ENCODE data around the gene HPX.

The HPX gene, protein sequence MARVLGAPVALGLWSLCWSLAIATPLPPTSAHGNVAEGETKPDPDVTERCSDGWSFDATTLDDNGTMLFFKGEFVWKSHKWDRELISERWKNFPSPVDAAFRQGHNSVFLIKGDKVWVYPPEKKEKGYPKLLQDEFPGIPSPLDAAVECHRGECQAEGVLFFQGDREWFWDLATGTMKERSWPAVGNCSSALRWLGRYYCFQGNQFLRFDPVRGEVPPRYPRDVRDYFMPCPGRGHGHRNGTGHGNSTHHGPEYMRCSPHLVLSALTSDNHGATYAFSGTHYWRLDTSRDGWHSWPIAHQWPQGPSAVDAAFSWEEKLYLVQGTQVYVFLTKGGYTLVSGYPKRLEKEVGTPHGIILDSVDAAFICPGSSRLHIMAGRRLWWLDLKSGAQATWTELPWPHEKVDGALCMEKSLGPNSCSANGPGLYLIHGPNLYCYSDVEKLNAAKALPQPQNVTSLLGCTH

DNA sequence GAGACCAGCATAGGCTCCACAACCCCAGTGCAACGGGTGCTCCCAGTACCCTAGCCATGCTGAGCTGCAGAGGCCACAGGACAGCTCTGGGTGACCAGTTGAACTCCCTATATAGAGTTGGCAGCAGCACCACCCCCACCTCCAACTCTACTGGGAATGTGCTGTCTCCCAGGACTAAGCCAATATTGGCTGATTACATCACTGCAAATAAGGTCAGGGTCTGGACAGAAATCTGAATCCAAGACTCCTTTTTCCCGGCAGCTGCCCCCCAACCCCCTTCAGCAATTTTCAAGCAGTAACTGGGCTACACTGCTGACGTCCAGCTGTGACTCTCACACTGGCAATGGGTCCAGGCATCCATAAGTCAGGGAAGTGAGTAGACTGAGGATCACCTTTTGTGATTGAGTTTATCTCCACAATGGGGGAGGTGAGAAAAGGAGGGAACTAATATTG, at the start of gene HPX:
Gene HPX, minus strand, starts transcription at position 82 of the 453 bp plus-strand sequence. Its CDS starts 24 bp downstream, at position 58.
- no peak for DNase-seq

DNA sequence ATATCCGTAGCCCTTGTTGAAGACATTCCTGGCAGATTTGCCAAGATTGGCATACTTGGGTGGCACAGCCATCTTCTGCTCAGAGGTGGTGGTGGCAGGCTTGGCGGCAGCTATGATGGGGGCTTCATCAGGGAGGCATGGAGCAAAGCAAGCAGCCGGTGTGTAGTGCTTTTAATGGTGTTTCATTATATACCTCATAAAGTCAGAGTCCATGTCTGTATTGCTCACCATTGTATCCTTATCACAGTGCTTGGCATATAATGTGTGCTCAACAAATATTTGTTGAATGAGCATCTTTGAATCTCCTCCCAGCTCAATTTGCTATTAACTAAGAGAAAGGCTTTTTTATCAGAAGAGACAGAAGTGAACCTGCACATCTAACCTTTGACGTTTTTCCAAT, 48.5 kb upstream of the HPX start:
- no peak for DNase-seq

- DNase-seq = no peak
Measured at GRCh38 chr11:6488821-6489220, 48.0 kb upstream of the HPX start.

GRCh38 chr11:6488342-6488741, 47.6 kb upstream of the HPX start:
- DNase-seq = no peak

GRCh38 chr11:6486938-6487337, 46.2 kb upstream of the HPX start:
- no peak for DNase-seq

- no peak for DNase-seq
Measured at GRCh38 chr11:6486256-6486655, 45.5 kb upstream of the HPX start.

GRCh38 chr11:6485661-6486060, 44.9 kb upstream of the HPX start:
- DNase-seq = no peak

DNA sequence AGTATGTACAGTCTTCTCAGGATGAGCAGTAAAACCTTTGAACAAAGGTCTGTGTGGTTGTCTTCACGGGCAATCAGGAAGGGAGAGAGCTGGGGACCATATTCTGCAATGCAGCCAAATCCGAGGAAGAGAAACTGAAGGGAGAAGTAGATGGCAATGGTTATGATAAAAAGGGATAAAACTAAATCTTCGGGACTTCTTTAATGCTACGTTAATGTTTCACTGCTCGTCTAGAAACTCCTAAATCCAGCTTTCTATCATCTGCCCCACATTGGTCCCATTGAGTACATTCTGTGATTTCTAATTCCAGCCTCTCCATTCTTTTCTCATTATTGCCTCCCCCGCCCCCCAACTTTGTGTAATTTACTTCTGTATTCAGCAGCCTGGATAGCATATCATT, 42.2 kb upstream of the HPX start:
- DNase-seq = no peak

GRCh38 chr11:6482441-6482840, 41.7 kb upstream of the HPX start:
- no peak for DNase-seq

- no peak for DNase-seq
Measured at GRCh38 chr11:6481924-6482275, 41.1 kb upstream of the HPX start.

DNA sequence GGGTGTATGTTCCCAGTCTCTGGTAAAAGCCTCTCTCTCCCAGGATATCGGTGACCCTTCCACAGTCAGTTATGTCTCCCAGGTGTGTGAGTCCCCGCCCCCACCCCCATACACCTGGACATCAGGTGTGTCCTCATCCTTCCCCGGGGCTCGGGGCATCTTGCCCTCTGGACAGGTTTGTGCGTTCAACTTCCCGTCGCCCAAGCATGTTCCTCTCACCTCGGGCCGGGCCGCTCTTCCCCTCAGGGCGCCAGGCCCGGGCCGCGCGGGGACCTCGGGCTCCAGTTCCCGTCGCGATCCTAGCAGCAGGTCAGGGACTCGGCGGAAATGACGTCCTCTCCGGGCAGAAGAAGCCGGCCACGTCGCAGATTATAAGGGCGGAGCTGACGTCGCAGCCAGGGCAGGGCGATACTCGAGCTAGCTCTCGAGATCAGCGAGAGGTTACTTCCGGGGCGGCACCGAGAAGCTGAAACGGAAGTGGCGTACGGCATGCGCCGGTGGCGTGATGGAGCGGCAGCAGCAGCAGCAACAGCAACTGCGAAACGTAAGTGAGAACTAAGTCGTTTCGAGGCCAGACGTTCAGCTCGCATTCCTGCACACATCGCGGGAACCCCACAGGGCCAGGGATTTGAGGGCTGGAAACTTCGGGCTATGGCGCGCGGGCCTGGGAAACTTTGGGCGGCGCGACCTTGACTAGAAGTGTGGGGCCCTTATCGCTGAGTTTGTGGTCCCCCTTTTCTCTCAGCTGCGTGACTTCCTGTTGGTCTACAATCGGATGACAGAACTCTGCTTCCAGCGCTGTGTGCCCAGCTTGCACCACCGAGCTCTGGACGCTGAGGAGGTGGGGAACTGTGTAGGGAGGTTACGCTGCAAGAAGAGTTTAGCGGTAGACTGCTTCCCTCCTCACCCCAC, 40.5 kb upstream of the HPX start, which contains the start of the genes ARFIP2 and TIMM10B:
Gene ARFIP2, minus strand, starts transcription at position 320 of the 912 bp plus-strand sequence. CDS start 910 bp downstream, outside the sequence.
Gene TIMM10B, plus strand, starts transcription at position 490 of the 912 bp plus-strand sequence. Its CDS starts 16 bp downstream, at position 506.
- peak; percentile 98 for DNase-seq

DNA sequence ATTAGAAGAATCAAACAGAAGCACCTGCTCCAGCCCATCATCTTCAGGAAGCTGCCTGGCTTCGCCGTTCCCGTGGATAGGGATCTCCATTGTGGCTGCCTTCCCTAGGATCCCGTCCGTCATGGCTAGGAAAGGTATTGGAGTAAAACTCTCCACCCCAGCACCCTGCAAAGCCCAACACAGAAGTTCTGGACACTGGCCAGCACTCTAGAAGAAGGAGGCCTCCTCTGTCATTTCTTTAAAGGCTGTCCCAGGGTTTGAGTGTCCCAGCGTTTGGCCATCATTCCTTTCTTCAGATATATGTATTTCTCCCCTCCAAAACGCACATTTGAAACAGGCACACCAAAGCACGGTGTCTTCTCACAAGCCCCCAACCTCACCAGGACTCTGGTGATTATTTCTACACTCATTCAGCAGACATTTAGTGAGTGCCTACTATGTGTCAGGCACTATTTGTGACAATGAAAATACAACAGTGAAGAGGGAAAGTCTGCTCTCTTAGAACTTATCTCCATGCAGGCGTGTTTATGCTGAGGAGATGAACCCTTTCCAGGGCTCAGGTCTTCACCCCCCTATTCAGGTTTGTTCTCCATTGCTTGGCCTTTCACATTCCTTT, 39.6 kb upstream of the HPX start:
- no peak for DNase-seq

DNA sequence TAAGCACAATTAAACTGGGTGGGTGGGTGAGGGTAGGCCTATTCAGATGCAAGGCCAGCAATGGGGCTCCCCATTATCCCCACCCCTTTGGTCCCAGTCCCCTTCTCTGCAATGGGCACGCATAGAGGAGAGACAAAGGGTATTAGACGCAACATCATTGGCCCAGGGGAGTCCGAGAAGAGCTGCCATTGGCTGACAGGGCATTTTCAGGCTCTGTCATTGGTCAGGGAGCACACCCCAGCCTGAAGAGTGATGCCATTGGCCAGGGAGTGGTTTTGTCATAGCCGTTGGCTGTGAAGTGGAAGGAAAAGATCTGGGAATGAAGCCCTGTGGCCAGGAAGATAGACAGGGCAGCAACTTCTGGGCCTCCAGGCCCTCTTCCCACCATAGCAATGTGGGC, 35.8 kb upstream of the HPX start:
- DNase-seq = no peak

- DNase-seq = no peak
Measured at GRCh38 chr11:6475936-6476335, 35.1 kb upstream of the HPX start.

DNA sequence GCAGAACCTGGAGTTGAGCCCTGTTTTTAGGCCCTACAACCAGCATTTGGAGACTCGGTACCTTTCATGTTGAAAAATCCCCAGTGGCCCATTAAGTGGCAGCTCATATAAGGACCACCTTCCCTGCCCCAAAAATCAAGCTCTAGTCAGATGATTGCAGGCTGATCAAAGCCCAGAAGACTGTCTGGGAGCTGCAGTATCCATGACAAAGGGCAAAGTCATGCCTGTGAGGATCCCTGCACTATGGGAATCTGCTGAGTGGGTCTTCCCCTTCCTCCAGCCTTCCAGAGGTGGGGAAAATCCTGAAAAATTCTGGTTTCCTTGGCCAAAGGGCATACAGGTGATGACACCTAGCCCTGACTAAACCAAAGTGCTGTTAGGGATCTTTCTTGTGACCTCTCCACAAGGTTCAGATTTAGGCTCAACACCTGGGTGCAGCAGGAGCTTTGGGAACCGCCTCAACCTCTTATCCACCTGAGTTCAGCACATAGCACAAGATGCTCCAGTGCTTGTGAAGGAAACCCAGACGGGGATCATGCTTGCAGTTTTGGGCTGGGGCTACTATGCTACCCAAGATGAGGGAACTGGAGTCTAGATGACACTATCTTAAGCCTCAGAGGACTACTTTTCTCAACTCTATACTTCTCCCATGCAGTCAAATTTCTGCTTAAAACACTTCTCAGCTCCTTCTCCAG, 34.2 kb upstream of the HPX start:
- no peak for DNase-seq

GRCh38 chr11:6474413-6474792, 33.6 kb upstream of the HPX start:
- no peak for DNase-seq

DNA sequence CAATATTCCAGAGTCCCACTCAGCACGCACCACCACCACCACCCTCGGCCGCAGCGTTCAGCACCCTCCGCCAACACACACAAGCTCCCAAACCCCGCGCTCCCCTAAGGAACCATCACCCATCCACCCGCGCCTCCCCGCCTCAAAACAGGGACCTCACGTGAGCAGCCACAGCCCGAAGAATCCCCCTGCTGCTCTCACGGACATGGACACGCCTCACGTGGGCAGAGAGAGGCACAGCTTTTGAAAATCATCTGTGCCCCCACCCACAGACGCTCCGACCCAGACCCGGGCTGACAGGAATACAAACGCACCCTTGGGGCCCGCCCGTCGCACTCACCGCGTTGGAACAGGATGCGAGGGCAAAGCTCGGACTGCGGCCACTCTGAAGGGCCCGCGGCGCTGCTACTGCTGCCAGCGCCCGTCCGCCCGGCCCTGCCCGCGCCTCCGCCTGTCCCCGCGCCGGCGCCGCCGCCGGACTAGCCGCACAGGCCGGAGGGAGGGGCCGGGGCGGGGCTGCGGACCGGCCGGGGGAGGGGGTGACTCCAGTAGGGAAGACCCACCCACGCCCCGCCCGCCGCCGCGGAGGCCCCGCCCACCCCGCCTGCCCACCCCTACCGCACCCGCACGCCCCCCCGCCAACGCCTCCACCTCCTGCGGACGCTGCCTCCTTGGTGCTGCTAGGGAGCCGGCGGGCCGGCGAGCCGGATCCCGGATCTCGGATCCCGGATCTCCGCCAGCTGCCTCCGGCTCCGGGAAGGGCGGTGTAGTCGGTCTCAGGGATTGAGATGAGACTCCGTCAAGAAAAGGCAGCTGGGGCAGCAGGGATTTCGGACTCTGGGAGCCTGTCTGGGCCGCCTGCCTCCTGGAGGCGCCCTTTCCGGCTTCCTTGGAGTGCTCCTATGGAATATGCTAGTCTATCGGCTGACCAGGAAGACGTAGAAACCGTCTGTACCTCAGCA, 32.9 kb upstream of the HPX start, which contains the start of gene TRIM3:
Gene TRIM3, minus strand, starts transcription at position 491 of the 962 bp plus-strand sequence. CDS start 8,246 bp downstream, outside the sequence.
- DNase-seq = peak; percentile 82

DNA sequence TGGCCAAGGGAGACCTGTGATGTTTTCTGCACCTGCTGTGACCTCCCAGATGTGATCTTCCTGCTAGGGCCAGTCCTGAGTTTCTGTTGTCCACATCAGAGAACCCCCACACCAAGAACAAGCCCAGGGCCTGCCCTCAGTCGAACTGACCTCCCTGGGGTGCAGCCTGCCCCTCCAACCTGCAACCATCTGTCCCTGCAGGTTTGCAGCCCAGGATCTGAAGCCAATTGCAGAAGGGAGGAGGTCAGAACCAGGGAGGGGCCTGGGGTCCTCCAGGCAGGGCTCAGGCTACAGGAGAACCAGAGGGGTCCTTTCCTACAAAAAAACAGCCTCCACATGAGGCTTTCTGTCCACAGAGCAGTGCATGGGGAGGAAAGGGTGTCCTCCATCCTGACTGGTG, 32.1 kb upstream of the HPX start:
- no peak for DNase-seq

DNA sequence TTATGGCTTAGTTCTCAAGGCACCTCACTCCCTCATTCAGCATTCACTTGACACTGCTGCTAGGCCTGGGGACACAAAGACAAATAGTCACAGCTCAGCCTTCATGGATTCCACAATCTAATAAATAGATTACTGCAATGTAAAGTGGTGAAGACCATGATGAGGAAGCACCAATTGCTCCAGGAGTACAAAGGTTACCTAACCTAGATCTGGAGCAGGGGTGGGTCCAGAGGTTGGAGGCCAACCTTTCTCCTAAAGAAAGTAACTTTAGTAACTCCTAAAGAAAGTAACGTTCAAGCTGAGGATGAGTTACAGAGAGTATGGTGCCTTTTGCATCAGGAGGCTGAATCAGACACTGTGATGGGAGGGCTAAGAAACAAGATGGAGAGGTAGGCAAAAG, 28.8 kb upstream of the HPX start:
- DNase-seq = no peak

DNA sequence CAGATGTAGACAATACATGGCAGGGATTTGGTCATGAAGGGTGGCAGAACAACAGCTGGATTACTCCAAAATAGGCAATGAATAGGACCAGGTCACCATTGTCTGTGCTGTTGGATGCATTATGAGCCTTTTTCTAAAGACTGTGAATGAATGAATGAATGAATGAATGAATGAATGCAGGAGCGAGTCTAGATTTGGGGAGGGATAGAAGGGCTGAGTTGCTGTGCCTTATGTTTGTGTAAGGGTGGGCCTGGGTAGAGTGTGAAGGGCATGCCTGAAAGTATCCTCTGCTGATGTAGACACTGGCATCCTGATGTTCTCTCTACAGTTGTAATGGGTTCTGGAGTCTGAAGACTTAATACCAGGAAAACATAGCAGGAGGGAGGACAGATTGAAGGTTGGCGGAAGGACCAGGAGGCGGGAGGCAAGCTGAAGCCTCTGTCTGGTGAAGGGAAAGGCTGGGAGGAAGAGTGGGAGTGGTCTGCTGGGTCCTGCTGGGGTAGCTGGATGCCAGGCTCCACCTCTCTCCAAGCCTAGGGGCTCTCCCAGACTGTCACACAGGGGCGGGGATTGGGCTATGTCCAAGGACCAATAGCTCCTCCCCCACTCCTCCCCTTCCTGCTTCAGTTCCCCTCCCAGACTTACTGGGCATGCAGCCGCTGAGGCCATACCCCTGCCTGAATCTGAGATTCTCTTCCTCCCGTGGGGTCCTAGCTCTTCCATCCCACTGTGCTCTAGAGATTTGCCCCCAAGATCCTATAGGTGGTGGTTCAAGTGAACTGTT, 28.1 kb upstream of the HPX start:
- DNase-seq = peak; percentile 76

All from CD4-positive, alpha-beta T cell treated with Interleukin-15 for 1 hour (primary cell).